Activated CD8-positive, alpha-beta memory T cell treated with anti-CD3 and anti-CD28 coated beads for 48 hours (primary cell): Measurements from ENCODE around the gene PFN4.
"Not testable (repeated sequence)": the region's sequence is repeated elsewhere in the genome, so short reads cannot be mapped to it uniquely, and the experiment has no call there.

ENCODE experiments used
- DNase-seq, 3 experiments: peaks; one replicate each; pipeline ENCODE4 v3.0.0-alpha.2; 2020; ENCODE audit warnings: low read depth in 2 of 3, low spot score in 2 of 3

PFN4 gene, protein sequence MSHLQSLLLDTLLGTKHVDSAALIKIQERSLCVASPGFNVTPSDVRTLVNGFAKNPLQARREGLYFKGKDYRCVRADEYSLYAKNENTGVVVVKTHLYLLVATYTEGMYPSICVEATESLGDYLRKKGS

DNA sequence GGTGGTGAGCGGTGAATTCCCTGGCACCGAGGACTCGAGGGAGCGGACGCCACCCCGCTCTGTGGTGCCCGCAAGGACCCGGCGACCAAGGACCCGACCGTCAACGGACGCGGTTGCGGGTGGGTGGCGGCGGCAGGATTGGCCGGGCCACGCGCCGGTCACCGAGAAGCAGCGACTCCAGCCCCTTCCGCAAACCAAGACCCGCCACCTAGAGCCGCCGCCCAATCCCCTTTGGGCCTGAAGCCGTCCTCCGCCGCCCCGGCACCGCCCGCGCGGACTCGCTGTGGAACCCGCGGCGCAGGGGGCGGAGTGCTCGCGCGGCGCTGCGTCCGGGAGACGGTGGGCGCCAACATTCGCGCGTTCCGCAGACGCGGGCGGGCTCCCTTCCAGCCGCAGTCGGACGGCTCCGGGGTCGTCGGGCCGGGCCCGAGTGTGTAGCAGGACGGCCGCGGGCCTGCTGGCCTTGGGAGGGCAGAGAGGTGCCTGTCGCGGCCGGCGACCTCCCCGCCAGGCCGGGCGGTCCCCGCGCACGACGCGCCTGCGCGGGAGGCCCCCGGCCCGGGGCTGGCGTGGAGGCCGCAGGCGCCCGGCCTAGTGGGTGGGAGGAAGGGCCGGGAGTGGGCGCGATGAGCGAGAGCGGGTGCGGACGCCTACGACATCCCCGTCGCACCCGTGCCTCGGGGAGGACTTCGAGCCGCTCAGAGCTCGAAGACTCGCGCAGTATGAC, at the start of gene PFN4, which contains the start of gene FAM228B:
Gene PFN4, minus strand, starts transcription at position 140 of the 727 bp plus-strand sequence. CDS start 799 bp downstream, outside the sequence.
Gene FAM228B, plus strand, starts transcription at position 275 of the 727 bp plus-strand sequence. CDS start 893 bp downstream, outside the sequence.
- peak; percentile 34 to 51 (median 40) for DNase-seq

DNA sequence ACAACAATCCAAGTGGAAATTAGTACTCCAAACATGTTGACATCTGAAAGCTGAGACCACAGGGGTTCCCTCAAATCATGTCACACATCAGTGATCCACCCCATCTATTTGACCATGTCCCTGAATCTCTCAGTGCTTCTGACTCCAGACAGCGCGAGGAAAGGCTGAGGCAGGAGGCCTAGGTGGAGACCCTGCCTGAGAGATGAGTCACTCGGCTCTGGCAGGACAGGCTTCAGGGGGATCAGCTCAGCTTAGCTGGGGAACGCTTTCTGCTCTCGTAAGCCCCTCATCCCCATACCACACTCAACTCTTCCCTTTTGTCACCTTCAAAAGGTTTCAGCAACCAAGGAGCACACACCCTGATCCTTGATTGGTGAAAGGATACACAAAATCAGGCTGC, 45.9 kb upstream of the PFN4 start:
- DNase-seq = no peak

DNA sequence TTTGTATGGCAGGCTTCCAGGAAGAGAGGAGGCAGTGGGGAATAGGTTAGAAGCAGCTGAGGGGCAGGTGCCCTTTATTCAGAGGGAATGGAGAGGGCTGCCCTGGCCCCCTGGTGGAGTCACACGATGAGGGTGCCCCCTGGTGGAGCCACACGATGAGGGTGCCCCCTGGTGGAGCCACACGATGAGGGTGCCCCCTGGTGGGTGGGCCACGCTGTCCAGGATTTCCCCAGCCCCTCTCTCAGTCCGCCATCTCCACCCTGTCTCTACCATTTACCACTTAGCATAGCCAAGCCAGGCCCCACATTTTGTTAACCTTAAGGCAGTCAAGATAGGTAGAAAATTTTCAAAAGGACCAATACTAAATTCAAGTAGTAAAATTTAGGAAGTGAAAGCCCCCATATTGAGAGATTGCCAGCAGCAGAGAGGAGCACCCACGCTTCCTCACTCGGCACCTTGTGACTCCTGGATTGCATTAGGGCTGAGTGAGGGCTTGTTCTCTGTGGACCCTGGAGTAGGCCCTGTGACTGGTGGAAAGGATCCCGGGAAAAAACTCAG, 41.4 kb upstream of the PFN4 start:
- peak in 2 of 3 experiments; percentile 14 to 18 for DNase-seq

DNA sequence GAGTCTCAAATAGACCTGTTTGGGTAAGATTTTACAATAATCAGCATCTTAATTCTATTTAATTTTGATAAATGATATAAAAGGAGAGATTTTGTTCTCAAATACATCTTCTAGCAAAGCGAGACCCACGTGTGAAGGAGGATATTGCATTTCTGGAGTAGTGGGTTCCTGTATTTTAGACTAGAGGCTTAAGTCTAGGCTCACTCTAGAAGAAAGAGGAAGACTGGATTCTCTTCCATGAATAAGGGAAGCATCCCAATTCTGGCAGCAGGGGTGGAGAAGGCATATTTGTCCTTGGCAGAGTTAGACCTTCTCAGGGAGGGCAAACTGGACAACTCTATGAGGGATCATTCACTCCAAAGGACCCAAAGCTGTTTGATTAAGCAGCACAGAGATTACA, 40.5 kb upstream of the PFN4 start:
- no peak for DNase-seq

DNA sequence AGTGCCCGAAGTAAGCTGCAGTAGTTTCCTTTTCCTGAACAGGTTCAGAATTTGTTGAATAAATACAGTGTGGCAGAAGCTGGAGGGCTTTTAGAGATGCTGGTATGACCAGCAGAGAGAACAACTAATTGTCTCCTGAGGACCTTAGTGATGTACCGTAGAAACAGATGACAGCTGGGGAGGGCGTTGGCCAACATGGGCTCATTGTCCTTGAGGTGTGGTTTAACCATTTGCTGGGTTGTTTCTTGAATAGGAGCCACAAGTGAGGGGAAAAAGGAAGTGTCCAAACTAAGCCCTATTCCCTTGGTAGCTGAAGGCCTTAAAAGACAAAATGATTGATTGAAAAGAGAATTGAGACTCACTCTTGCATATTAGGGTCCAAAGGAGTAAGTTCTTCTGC, 40.1 kb upstream of the PFN4 start:
- DNase-seq = no peak

DNA sequence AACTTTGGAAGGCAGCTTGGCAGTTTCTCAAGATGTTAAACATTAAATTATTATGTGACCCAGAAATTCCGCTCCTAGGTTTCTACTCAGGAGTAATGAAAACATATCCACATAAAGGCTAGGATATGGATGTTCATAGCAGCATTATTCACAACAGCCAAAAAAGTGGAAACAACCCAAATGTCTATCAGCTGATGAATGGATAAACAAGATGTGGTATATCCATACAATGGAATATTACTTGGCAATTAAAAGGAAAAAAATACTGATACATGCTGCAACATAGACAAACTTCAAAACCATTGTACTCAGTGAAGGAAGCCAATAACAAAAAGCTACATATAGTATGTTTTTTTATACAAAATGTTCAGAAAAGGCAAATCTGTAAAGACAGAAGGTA, 39.4 kb upstream of the PFN4 start:
- no peak for DNase-seq

DNA sequence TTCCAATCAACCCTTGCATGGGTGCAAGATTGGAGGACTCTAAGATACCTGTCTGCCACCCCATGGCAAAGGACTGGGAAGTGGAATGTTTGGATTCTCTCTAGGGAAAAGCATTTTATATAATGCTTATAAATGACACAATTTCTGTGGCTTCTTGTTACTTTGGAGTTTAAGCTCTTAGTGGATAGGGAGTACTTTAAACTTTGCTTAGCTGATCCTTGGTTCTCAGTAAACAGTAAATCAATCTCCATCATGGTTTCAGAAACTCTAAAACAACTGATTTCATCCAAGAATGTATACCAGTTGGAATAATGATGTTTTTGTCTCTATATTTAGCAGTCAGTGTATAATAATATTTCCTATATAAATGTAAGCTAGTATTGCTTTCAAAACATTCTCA, 37.6 kb upstream of the PFN4 start:
- DNase-seq = no peak

DNA sequence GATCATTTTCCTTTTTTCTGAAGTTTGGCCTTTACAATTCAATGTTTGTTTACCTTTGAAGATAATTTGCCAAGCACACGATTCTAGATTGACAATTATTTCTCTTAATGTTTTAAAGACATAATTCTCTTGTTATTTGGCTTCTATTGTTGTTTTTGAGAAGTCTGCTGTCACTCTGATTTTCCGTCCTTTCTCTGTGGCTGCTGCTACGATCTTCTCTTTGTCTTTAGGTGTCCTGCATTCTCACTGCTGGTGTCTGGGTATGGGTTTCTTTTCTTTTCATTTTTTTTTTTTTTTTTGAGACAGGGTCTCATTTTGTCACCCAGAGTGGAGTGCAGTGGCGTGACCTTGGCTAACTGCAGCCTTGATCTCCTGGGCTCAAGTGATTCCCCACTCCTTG, 36.6 kb upstream of the PFN4 start:
- DNase-seq = no peak

DNA sequence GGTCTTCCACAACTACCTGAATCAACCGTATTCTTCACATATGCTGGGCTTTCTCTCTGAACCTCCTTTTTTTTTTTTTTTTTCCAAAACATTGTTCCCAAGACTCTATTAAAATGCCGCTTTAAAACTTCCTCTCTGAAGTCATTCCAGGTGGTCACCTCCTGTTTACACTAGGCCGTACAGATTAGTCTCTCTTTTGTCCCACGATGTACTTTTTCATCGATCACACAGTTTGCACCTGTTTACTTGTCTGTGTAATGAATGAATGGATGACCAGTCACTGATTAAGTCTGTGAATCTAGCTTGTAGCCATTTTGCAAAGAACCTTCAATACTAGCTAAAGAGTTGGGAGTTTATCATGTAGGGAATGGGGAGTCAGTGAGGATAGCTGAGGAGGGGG, 35.0 kb upstream of the PFN4 start:
- no peak for DNase-seq

DNA sequence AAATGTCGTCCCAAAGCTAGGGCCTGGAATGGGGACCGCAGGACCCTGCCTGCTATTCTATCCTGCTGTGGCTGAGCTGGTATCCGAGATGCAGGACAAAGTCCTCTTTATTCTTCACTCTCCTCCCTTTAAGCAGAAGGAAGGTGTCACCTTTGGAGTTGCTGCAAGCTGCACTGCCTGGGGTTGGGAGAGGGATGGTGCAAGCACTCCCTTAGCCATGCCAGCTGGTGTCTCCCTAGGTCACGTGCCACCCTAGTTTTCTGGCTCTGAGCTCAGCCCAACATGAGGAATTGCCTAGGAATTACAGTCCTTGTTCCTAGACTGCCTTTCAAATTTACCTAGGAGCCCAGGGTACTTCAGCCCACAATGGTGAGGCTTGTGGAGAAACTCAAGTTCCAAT, 30.3 kb upstream of the PFN4 start:
- no peak for DNase-seq

DNA sequence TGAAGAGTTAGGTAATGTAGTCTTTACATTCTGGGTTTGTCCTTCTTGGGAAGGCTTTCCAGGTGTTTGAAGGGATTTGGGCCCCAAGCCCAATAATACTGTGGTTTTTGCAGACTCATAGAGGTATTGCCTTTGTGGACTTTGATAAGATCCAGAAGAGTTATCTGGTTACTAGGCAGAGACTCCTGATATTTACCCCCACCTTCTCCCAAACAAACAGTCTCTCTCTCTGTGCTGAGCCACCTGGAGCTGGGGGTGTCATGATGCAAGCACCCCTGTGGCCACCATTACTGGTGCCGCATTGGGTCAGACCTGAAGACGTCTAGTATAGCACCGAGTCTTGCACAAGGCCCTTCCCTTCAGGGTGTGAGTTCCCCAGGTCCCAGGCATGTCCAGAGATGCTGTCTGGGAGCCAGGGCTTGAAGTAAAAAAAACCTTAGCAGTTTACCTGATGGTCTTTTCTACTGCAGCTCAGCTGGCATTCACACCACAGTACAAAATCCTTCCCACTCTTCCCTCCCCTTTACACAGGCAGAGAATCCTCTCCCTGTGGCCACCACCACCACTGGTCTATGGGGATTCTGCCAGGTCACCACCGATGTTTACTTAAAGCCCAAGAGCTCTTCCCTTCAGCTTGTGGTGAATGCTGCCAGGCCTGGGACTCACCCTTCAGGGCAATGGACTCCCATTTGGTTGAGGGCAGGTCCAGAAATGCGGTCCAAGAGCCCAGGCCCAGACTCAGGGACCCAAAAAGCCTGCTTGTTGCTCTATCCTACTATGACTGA, 29.5 kb upstream of the PFN4 start:
- DNase-seq = no peak

DNA sequence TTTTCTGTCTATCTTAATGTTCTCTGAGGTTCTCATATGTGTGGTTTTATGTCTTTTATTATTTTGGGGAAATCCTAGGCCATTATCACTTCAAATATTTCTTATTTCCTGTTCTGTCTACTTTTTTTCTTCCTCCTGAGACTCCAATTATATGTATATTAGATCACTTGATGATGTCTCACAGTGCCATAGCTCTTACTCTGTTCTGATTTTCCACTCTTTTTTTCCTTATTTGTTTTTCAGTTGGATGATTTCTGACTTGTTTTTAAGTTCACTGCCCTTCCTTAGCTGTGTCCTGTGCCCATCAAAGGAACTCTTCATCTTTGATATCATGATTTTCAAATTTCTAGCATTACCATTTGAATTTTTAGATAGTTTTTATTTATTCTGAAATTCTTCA, 24.2 kb upstream of the PFN4 start:
- DNase-seq = no peak

DNA sequence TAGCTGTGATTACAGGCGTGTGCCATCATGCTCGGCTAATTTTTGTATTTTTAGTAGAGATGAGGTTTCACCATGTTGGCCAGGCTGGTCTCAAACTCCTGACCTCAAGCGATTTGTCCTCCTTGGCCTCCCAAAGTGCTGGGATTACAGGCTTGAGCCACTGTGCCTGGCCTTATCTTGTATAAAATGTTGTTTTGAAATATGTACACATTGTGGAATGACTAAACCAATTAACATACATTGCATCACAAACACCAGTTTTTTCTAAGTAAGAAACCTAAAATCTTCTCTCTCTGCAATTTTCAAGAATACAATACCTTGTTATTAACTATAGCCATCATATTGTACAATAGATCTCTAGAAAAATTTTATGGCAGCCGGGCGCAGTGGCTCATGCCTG, 17.2 kb upstream of the PFN4 start:
- not testable (repeated sequence) for DNase-seq

DNA sequence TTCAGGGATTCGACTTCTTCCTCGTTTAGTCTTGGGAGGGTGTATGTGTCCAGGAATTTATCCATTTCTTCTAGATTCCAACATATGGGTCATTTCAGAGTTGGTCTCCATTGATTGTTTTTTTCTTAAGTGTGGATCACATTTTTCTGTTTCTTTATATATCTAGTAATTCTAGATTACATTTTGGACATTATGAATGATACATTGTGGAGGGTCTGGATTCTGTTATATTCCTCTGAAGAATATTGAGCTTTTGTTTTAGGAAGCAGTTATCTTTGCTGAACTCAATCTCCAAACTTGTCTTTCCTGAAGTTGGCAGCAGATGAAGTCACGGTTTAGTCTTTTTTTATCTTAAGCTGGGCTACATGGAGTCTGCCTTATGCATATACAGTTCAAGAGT, 9.4 kb upstream of the PFN4 start:
- no peak for DNase-seq

DNA sequence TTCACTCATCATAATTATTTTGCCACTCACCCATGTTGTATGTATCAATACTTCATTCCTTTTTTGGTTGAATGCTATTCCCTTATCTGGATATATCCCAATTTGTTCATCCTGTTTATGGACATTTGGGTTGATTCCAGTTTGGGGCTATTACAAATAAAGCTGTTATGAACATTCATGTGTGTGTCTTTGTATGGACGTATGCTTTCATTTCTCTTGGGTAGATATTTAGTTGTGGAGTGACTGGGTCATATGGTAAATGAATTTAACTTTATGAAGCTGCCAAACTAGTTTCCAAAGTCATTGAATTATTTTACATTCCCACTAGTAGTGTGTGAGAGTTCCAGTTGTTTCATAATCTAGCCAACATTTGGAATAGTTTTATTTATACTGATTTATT, 2.8 kb upstream of the PFN4 start:
- DNase-seq = no peak

DNA sequence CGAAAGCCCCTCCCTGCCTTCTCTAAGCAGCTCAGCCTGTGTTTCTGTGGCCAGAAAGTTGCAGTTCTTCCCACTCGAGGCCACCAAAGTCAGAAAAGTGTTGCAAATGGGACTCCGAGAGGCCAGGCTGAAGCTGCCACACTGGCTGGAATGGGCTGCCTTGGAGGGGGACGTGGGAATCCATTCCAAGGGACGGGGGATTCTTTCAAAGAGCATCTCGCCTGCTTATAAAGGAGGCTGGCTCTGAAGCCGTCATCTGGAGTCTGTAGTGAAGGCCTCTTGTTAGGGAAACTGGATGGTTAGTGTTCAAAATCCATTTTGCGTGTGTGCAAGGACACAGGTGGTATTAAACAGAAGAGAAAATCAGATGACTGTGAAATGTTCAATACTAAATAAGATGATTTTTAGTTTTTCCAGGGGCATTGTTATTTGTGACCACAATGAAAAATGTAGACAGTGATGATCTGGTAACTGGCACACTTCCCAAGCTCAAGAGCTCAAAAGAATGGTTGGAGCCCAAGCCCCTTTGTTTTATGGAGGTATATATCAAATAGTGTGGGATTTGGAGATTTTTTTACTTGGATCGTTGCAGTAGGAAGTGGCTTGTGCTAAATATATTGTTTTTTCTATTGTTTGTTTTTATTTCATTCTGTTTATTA, 917 bp upstream of the PFN4 start:
- no peak for DNase-seq

DNA sequence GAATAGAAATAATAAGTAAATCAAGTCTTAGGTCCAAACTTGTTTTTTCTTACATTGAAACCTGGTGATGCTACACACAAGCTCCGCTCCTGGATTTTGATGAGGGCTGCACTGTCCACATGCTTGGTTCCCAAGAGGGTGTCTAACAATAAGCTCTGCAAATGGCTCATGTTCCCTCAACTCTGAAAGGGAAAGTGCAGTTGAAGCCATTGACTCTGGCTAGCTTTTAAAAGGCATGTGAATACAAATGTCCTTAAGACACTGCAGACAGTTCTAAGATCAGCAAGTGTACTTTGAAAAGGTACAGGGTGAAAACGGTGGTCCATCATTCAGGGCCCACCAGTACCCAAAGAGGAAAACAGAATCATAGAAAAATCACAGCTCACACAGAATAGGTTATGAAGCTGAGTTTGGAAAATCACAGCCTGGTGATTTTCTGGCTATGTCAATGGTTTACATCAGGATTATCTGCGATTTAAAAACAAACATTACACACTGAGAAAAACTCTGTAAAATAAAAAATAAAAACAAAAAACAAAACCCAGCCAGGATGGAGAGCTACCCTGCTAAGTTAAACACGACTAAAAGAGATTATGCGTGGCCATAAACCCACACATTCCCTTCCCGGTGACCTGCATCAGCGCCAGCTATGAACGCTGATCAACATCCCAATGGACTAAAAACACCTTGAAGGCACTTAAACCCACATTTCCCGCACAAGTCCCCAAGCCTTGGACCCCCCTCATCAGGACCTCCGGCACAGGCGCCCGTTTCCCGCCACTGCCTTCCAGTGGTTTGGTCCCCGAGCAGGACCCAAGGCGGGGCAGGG, 554 bp downstream of the PFN4 start:
- DNase-seq = no peak

DNA sequence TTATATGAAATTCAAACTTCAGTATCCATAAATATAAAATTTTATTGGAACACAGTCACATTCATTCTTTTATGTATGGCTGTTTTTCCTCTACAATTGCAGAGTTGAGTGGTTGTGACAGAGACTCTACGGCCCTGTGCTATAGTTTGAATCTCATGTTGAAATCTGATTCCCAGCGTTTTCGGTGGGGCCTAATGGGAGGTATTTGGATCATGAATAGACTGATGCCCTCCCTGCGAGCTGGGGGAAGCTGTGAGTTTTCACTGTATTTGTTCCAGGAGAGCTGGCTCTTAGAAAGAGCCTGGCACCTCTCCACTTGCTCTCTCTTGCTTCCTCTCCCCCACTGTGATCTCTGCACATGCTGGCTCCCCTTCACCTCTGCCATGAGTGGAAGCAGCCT, 1.7 kb downstream of the PFN4 start:
- DNase-seq = no peak

DNA sequence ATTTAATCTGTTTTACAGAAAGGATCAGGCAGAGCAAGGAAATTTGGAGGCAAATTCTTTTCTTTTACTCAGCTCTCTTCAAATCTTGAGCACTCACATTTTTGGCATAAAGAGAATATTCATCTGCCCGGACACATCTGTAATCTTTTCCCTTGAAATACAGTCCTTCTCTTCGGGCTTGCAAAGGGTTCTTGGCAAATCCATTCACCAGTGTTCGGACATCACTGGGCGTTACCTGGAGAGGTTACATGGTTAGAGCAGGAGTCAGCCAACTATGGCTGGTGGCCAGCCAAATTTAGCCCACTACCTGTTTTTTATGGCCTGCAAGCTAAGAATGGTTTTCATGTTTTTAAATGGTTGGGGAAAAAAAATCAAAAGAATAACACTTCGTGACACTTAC, 2.1 kb downstream of the PFN4 start:
- no peak for DNase-seq

DNA sequence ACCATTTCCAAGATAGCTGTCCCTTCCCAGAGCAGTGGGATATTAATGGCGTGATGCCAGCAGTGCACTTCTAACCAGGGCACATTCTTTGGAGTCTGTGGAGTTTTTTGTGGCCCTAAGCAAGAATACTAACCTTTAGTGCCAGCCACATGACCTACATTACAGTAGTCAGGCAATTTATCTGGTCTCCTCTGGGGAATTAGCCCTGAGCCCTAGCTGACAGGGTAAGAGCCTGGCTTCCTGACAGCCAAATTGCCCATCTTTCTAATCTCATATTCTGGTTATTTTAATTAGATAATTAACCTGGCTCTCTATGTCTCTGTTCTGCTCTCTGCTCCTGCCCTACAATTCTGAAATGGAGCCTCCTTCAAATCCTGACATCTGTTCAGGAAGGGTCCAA, 5.2 kb downstream of the PFN4 start:
- no peak for DNase-seq

DNA sequence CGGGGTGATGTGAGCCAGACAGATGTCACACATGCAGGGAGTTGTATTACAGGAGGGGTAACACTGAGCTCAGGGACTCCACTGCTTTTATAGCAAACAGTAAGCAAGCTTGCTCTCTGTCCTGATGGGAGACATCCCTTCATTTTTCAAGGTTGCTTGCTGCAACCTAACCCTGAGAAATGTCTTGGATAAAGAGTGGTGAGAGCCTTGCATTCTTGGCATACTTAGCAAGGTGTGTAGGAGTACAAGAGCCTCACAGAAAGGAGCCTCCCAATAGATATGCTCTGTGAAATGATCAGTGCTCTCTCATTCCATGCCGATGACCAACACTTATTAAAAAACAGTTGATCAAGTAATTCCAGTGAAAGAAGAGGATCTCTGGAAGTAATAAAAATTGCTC, 8.1 kb downstream of the PFN4 start:
- no peak for DNase-seq
